ENCODE results near the gene TLR6.

GRCh38 chr4:38856524-38857337 is at the start of gene TLR6:
- TF ChIP-seq EZH2phosphoT487 (IDR thresholded peaks at IDR 0.05; ENCODE audit: insufficient read depth, low read depth) (no peak), EZH2 (IDR thresholded peaks at IDR 0.05; ENCODE audit: insufficient read depth, poor library complexity, severe bottlenecking) (no peak)

Measured in GM23248 (cell line).